Endothelial cell of umbilical vein (primary cell): ENCODE results near the gene TAOK1. TPM values are rescaled to one million over a fixed set of nuclear protein-coding genes. Genes with fewer than 3 reads are reported as not detected.

Experiments
- BruUV-seq: library from RNA; stranded (reverse); fragments of 400-500 nt; replicated peaks from 2 replicates; lab custom pipeline; 2021; lab: Mats Ljungman, UMichigan
- CTCF ChIA-PET: fragments of 300-600, 350-600 bp; sonication (Branson Sonifier 250); formaldehyde crosslinking; loops from one replicate; lab custom pipeline; 2021; ENCODE audit warnings: antibody characterized with exemption, inconsistent platforms; lab: Charles Lee
- POLR2A ChIA-PET: fragments of 300-600, 350-600 bp; sonication (Branson Sonifier 250); formaldehyde crosslinking; loops from one replicate; lab custom pipeline; 2021; ENCODE audit warnings: antibody characterized with exemption, inconsistent platforms; lab: Charles Lee
- DNase-seq: peaks from one replicate; pipeline ENCODE4 v3.0.0-alpha.2; 2011; ENCODE audit warnings: low read depth, low spot score
- FAIRE-seq: peaks from 2 replicates; lab custom pipeline; 2011; peaks lifted over from hg19 to GRCh38; lab: Jason Lieb, UNC
- H2AFZ ChIP-seq: 2 replicates; pipeline ENCODE4 v1.6.0; 2012; ENCODE audit warnings: low read depth, low read length, control low read depth, inconsistent platforms
- H3K27ac ChIP-seq: 2 replicates; pipeline ENCODE4 v1.5.1; 2011; ENCODE audit warnings: low read depth, mild to moderate bottlenecking, control low read depth, low read length, moderate library complexity; ENCODE audit not compliant: insufficient read depth
- H3K27me3 ChIP-seq, 2 experiments: 2 replicates each; pipeline versions ENCODE4 v1.6.0 to v1.6.1; 2011; ENCODE audit warnings: low read length in 2 of 2, mixed read lengths in 1 of 2; ENCODE audit not compliant: control insufficient read depth in 2 of 2, insufficient read depth in 2 of 2
- H3K36me3 ChIP-seq, 2 experiments: 2 replicates in 1 of 2; 3 replicates in 1 of 2; pipeline ENCODE4 v1.5.1; 2011; ENCODE audit warnings: low read length in 2 of 2, mild to moderate bottlenecking in 1 of 2, moderate library complexity in 1 of 2; ENCODE audit not compliant: control insufficient read depth in 2 of 2, insufficient read depth in 2 of 2; ENCODE audit errors: extremely low read depth in 1 of 2
- H3K4me1 ChIP-seq: 3 replicates; pipeline ENCODE4 v1.5.1; 2011; ENCODE audit warnings: mild to moderate bottlenecking, low read length; ENCODE audit not compliant: control insufficient read depth, insufficient read depth; ENCODE audit errors: extremely low read depth
- H3K4me2 ChIP-seq: 2 replicates; pipeline ENCODE4 v1.6.1; 2011; ENCODE audit warnings: low read length, control low read depth, mixed read lengths; ENCODE audit not compliant: insufficient read depth
- H3K4me3 ChIP-seq, 3 experiments: fragments of 200-600 bp in 1 of 3; sonication (generic), shearing (Covaris generic) in 1 of 3; replicated peaks in 1 of 3; 2 replicates each; pipeline ENCODE4 v1.5.1; 2011 to 2016; ENCODE audit warnings: control low read depth in 3 of 3, low read length in 3 of 3, mild to moderate bottlenecking in 2 of 3, inconsistent platforms in 1 of 3, low read depth in 1 of 3, moderate library complexity in 1 of 3; ENCODE audit not compliant: insufficient read depth in 1 of 3
- H3K79me2 ChIP-seq: 2 replicates; pipeline ENCODE4 v1.6.0; 2012; ENCODE audit warnings: low read length, inconsistent platforms; ENCODE audit not compliant: control insufficient read depth, insufficient read depth
- H3K9ac ChIP-seq: replicated peaks from 2 replicates; pipeline ENCODE3; 2011; ENCODE audit warnings: low read length, control low read depth; ENCODE audit not compliant: insufficient read depth; ENCODE audit errors: extremely low read depth
- H3K9me1 ChIP-seq: replicated peaks from 3 replicates; pipeline ENCODE4 v1.6.0; 2011; ENCODE audit warnings: mild to moderate bottlenecking, low read length; ENCODE audit not compliant: control insufficient read depth, insufficient read depth; ENCODE audit errors: extremely low read depth
- H3K9me3 ChIP-seq: replicated peaks from 2 replicates; pipeline ENCODE4 v1.5.1; 2012; ENCODE audit warnings: low read length, inconsistent platforms; ENCODE audit not compliant: control insufficient read depth, insufficient read depth
- H4K20me1 ChIP-seq: replicated peaks from 2 replicates; pipeline ENCODE3; 2011; ENCODE audit warnings: mild to moderate bottlenecking, low read length; ENCODE audit not compliant: control insufficient read depth, insufficient read depth; ENCODE audit errors: extremely low read depth
- CTCF ChIP-seq, 2 donors: IDR thresholded peaks; 1 replicate in 1 of 2; 2 replicates in 1 of 2; pipeline ENCODE4 v1.5.1; 2011; ENCODE audit warnings: low read length in 2 of 2, mild to moderate bottlenecking in 2 of 2, moderate library complexity in 2 of 2, control low read depth in 1 of 2, inconsistent platforms in 1 of 2, low read depth in 1 of 2; ENCODE audit not compliant: insufficient read depth in 1 of 2; ENCODE audit errors: extremely low read depth in 1 of 2
- EZH2 ChIP-seq: IDR thresholded peaks from 2 replicates; pipeline ENCODE4 v1.6.1; 2012; ENCODE audit warnings: borderline replicate concordance, low read depth, mild to moderate bottlenecking, moderate library complexity, low read length, inconsistent platforms; ENCODE audit not compliant: severe bottlenecking
- FOS ChIP-seq: IDR thresholded peaks from 2 replicates; pipeline ENCODE4 v1.6.1; 2011; ENCODE audit warnings: mild to moderate bottlenecking, low read length, moderate library complexity, borderline replicate concordance; ENCODE audit not compliant: insufficient read depth
- GATA2 ChIP-seq: IDR thresholded peaks from 2 replicates; pipeline ENCODE4 v1.7.0; 2011; ENCODE audit warnings: low read depth, mild to moderate bottlenecking, moderate library complexity, mixed read lengths, low read length; ENCODE audit not compliant: insufficient read length, insufficient read depth
- JUN ChIP-seq: IDR thresholded peaks from 2 replicates; pipeline ENCODE4 v1.6.1; 2011; ENCODE audit warnings: borderline replicate concordance, low read depth; ENCODE audit not compliant: insufficient read length, insufficient read depth
- MAX ChIP-seq: IDR thresholded peaks from 2 replicates; pipeline ENCODE4 v1.6.1; 2011; ENCODE audit not compliant: insufficient read depth, insufficient read length
- MYC ChIP-seq: IDR thresholded peaks from one replicate; pipeline ENCODE4 v1.6.1; 2011; ENCODE audit warnings: mild to moderate bottlenecking, low read depth, low read length
- POLR2A ChIP-seq: IDR thresholded peaks from 2 replicates; pipeline ENCODE4 v1.6.1; 2012; ENCODE audit warnings: low read depth, mild to moderate bottlenecking, control low read depth, low read length
- POLR2AphosphoS5 ChIP-seq: IDR thresholded peaks from 2 replicates; pipeline ENCODE4 v1.6.1; 2012; ENCODE audit warnings: low read depth, mild to moderate bottlenecking, control low read depth, low read length, moderate library complexity; ENCODE audit not compliant: insufficient read depth
- dilution Hi-C: fragments of 300-500 bp; cut with MboI; formaldehyde crosslinking; loops from one replicate; pipeline ENCODE4 v1.15.0; 2019; ENCODE audit warnings: low sequenced_read_pairs; ENCODE audit not compliant: extremely low pct_ligation_motif_present
- intact Hi-C: fragments of 100-400 bp; cut with micrococcal nuclease; formaldehyde crosslinking; loops from one replicate; pipeline ENCODE4 v1.10.0; 2022
- polyA plus RNA-seq, 4 experiments: library from polyadenylated mRNA; depleted of rRNA in 3 of 4; stranded (reverse) in 3 of 4; unstranded in 1 of 4; fragments of >200 nt; gene quantifications; 2 replicates each; pipeline versions ENCODE4 v1.2.1 to v1.2.3, GENCODE V29; 2011 to 2012; ENCODE audit warnings: missing spikeins in 1 of 4
- total RNA-seq: library from RNA; stranded (reverse); gene quantifications from 2 replicates; pipeline ENCODE4 v1.2.3, GENCODE V29; 2021

The TAOK1 gene
- total and polyA plus RNA-seq, 2 donors (not counting 3 experiments of a cell fraction or from before 2014, with no cell fraction given) = 11.0 to 82.2 TPM

- H2AFZ ChIP-seq = no peak overlapping the region
- H3K27me3 ChIP-seq = no peaks in the 10 kb centered on the region
- FAIRE-seq (peak; percentile 46), DNase-seq (no peak)
- no peak overlapping the region for H3K27ac ChIP-seq
- no TSS peak for BruUV-seq
- POLR2A ChIA-PET = no interaction called here
- dilution Hi-C loops (no loop called here), intact Hi-C loops (no loop called here)
- H3K79me2 ChIP-seq = peaks cover 91% of the 10 kb centered on the region
- H3K4me2 ChIP-seq = no peak overlapping the region
- no peaks in the 10 kb centered on the region for H3K4me1 ChIP-seq
- no peak overlapping the region for H3K9ac ChIP-seq
- peaks cover 0 to 10% of the 10 kb centered on the region in 2 experiments for H3K36me3 ChIP-seq
- TF ChIP-seq FOS = no peak
- TF ChIP-seq CTCF (IDR thresholded peaks at IDR 0.05; ENCODE audit: extremely low read depth in 1 of 2, insufficient read depth in 1 of 2, low read depth in 1 of 2, low read length in 2 of 2) = no peak
- no peak for TF ChIP-seq POLR2AphosphoS5
- no peak for TF ChIP-seq JUN
- TF ChIP-seq MYC = no peak
- TF ChIP-seq EZH2 = no peak
- no peak for TF ChIP-seq MAX
- no peak for TF ChIP-seq GATA2
- no peak for TF ChIP-seq POLR2A
- H3K9me1 ChIP-seq = no peaks in the 10 kb centered on the region
- CTCF ChIA-PET = no interaction called here
- H4K20me1 ChIP-seq = peaks cover 6% of the 10 kb centered on the region
- H3K4me3 ChIP-seq = no peak overlapping the region
- H3K9me3 ChIP-seq = no peaks in the 10 kb centered on the region
These were observed 11.1 kb downstream of the TAOK1 start for GRCh38 chr17:29401258-29401657.
